GM12891 (cell line): ENCODE results near the gene MSLN.

Experiments
- DNase-seq: peaks from one replicate; pipeline ENCODE4 v3.0.0; 2011; ENCODE audit warnings: low spot score; ENCODE audit not compliant: insufficient read length
- FAIRE-seq: peaks from 2 replicates; lab custom pipeline; 2011; peaks lifted over from hg19 to GRCh38; lab: Jason Lieb, UNC
- PAX5 ChIP-seq: IDR thresholded peaks from 2 replicates; pipeline ENCODE4 v1.6.1; 2011; ENCODE audit warnings: low read length, moderate library complexity, mild to moderate bottlenecking; ENCODE audit not compliant: insufficient read depth, severe bottlenecking
- POLR2A ChIP-seq: IDR thresholded peaks from 2 replicates; pipeline ENCODE4 v1.6.1; 2011; ENCODE audit warnings: low read depth, low read length, control low read depth
- POLR2AphosphoS5 ChIP-seq: IDR thresholded peaks from 2 replicates; pipeline ENCODE4 v1.6.1; 2011; ENCODE audit warnings: low read depth, low read length, control low read depth
- POU2F2 ChIP-seq: IDR thresholded peaks from 2 replicates; pipeline ENCODE4 v1.6.1; 2011; ENCODE audit warnings: low read depth, mild to moderate bottlenecking, control low read depth, low read length, moderate library complexity
- SPI1 ChIP-seq: IDR thresholded peaks from 2 replicates; pipeline ENCODE4 v1.6.1; 2011; ENCODE audit warnings: low read depth, low read length, control low read depth
- TAF1 ChIP-seq: IDR thresholded peaks from 2 replicates; pipeline ENCODE4 v1.6.1; 2011; ENCODE audit warnings: low read depth, low read length, control low read depth

Gene MSLN

DNA sequence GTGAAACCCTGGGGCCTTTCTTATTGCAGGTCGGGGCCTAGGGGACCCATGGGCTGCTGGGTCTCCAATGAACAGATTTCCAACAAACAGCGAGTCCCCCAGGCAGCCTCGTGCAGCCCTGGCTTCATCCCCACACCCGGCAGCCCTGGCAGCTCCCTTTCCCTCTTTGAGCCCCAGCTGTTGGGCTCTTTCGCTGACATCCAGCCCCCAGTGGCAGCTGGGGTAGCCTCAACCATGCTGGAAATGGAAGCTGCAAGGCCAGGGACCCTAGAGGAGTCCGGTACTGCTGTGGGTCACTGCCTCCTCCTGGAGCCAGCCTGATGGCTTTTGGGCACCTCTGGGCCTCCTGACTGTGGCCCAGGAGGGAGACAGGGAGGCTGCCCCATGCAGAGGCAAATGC is 21.7 kb downstream of the MSLN start:
- FAIRE-seq: no peak
- no peak for TF ChIP-seq POU2F2
- no peak; the same call in 1 of the 2 replicates for TF ChIP-seq POLR2A
- TF ChIP-seq TAF1: no peak
- no peak for TF ChIP-seq PAX5
- no peak for TF ChIP-seq POLR2AphosphoS5
- TF ChIP-seq SPI1: no peak

DNA sequence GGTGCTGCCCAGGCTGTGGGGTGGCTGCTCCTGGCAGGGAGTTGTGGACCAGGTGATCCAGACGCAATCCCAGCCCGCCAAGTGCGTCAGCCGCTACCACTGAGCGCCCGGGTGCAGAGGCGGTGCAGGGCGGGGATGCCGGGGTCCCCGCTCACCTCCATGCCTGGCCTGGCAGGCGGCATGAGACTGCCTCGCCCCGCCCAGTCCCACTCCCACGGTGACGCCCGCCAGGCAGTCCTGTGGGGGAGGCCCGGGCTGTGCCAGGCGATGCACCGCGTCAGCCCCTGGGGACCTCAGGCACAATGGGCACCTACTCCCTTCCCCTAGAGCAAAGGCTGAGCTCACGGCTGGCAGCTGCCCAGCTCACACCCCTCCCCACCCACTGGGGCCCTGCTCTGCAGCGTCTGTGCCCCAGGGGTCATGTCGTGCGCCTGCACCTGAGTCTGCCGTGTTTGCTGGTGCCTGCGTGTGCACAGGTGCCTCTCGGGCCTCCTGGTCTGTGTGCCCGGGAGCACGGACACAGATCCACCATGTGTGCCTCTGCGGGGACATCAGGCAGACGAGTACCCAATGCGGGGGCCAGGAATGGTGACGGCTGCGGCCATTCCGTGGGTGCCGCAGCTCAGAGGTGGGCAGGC is 22.4 kb downstream of the MSLN start:
- DNase-seq: no peak
- no peak for TF ChIP-seq TAF1
- TF ChIP-seq POLR2AphosphoS5: no peak
- TF ChIP-seq POLR2A: no peak
- no peak for TF ChIP-seq POU2F2
- no peak for TF ChIP-seq SPI1
- TF ChIP-seq PAX5: no peak
- FAIRE-seq: no peak

More for the DNA sequence above, 21.7 kb downstream of the MSLN start:
- DNase-seq: no peak

DNA sequence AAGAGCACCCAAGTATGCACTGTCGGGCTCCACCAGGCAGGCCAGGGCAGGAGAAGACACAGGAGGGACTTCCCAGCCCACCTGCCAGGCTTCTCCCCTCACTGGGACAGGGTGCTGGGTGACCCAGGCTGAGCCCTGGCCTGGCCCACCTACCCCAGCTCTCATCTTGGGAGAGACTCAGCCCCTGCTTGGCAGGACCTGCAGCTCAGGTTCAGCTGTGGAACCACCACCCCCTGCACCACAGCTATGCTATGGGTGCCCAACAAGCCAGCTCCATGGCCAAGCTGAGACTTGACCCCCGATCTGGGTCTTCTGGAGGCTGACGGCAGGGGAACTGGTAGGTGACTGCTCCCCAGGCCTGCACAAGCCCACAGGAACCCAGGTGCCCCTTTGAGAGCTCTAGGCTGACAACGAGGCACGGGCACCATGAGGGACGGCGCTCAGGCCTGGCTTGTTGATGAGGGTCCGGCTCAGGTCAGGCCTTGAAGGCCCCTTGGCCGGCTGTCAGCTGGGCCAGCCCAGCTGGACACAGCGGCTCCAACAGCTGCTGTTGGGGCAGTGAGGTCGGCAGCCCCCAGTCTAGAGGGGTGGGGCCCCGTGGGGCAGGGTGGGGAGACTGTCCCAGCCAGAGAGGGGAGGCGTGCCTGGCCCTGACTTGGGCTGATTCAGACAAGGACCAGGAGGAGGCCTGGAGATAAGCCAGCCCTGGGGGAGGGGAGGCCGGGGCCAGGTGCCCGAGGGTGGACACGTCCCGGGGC is 23.0 kb downstream of the MSLN start:
- TF ChIP-seq POU2F2: no peak
- TF ChIP-seq TAF1: no peak
- no peak for TF ChIP-seq POLR2A
- no peak for TF ChIP-seq POLR2AphosphoS5
- TF ChIP-seq PAX5: no peak
- no peak for TF ChIP-seq SPI1
- DNase-seq: no peak
- FAIRE-seq: no peak

DNA sequence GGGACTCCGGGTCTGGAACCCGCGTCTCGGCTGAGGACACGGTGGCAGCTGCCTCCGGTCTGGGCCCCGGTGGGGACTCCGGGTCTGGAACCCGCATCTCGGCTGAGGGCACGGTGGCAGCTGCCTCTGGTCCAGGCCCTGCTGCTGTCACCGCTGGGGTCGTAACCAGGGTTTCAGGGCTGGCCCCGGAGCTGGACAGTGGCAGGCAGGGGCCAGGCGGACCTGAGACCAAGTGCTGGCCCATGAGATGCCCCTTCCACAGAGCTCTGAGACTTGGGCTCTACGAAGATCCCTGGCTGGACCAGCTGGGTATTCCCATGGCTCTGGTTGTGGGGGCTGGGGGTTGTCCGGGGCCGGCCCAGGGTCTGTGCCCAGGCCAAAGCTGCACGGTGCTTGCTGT is 23.9 kb downstream of the MSLN start:
- no peak for FAIRE-seq
- DNase-seq: no peak
- TF ChIP-seq POU2F2: no peak

DNA sequence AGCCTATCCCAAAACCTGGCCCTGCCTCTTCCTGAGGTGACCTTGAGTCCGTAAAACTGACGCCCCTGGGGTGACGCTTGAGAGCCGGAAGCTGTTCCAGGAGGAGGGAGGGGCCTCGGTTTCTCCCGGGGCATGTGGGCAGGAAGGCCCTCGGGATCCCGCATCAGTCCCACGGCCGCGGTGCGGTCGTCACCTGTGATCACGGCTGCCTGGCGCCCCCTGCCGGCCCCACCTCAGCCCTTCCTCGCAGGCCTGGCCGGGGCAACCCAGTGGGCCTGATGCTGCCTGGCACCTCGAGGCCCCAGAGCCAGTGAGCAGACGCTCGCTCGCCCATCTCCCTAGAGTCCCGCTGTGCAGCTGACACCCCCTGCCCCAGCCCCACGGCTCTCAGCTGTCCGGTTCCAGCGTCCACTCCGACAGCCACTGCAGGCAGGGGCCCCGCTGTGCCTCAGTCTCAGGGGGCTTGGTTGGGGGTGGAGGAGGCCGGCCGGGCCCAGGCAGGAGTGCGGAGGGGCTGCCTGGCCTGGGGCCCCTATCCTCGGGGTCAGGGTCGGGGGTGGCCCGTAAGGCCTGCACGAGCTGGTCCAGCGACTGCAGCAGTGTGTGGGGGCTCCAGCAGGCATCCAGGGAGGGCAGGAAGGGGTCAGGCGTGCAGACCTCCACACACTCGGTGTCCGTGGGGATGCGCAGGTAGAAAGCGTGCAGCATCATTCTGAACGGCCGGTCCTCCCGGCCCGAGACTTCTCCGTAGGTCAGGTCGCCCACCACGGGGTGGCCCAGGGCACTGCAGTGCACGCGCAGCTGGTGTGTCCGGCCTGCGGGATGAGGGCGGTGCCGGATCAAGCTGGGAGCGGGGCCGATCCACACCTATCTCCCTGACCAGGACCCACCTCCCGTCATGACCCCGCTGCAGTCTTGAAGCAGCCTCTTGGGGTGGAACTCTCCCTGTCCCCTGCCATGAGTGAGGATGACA is 25.3 kb downstream of the MSLN start:
- DNase-seq: peak; percentile 81
- TF ChIP-seq SPI1: no peak
- no peak for TF ChIP-seq POLR2AphosphoS5
- TF ChIP-seq POU2F2: no peak
- no peak for TF ChIP-seq PAX5
- no peak for TF ChIP-seq POLR2A
- no peak for TF ChIP-seq TAF1
- peak; percentile 88 for FAIRE-seq

DNA sequence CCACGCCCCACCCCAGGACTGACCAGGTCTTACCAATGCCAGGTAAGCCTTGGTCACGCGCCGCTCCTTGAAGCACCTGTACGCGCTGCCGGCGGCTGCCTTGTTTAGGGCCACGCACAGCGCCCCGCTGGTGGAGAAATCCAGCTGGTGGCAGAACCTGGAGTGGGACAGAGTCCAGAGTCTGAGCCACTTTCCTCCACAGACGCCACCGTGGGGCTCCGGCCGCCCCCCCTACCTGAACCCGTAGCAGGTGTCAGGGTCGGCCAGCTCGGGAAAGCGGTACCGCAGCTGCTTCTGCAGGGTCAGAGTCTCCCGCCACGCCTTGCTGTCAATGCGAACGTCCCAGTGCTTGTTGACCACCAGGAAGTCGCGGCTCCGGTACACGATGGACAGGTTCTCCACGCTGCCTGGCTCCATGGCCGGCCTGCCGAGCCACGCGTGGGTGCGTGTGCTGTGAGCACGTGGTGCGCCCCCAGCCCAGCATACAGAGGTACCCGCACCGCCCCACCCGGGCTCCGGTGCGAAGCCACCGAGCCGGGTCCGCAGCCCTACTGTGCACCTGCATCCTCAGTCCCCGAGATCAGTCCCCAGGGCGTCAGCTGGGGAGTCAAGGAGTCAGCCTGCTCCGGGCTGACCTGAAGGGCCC is 26.9 kb downstream of the MSLN start:
- DNase-seq: no peak
- FAIRE-seq: peak; percentile 84

DNA sequence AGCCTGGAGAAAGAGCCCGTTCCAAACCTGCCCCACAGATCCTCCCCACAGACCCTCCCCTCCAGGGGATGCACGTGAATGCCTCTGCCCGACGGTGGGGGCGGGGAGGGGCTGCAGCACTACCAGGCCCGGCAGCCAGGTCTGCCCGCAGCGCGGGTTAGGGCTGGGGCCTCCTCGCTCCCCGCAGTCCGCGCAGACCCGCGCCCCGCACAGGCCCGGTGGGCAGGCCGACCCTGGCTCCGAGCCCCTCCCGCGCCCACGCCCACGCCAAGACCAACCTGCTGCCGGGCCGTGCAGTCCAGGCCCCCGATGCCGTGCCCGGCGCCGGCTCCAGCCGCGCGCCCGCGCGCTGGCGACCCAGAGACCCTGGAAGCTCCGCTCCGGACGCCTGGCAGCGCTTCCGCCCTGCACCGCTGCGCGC is 27.5 kb downstream of the MSLN start, which contains the start of gene RPUSD1:
Gene RPUSD1, minus strand, starts transcription at position 404 of the 421 bp plus-strand sequence. CDS start 644 bp downstream, outside the sequence.
- DNase-seq: no peak

More for the DNA sequence above, 26.9 kb downstream of the MSLN start:
- TF ChIP-seq POLR2AphosphoS5 (no peak), POLR2A (no peak), POU2F2 (no peak), PAX5 (no peak), SPI1 (no peak), TAF1 (no peak)

DNA sequence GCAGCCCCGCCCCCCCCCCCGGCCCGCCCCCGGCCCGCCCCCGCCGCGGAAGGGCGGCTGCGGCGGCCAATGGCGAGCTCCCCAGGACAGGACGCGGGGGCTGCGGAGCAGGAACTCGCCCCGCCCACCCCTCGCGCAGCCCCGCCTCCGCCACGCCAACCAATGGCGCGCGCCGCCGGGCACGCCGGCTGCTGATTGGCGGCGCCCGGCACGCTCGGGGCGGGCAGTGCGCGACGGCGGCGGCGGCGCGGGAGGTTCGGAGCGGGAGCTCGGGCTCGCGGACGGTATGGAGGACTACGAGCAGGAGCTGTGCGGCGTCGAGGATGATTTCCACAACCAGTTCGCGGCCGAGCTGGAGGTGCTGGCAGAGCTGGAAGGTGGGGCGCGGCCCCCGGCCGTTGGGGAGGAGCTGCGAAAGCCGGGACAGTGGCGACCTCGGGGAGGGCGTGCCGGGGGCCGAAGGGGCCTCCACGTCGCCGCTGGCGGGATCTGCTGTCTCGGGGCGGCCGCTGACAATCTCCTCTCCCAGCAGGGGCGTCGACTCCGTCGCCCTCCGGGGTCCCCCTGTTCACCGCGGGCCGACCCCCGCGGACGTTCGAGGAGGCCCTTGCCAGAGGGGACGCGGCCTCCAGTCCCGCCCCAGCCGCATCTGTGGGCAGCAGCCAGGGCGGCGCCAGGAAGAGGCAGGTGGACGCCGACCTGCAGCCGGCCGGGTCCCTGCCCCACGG is 28.0 kb downstream of the MSLN start, which contains the start of gene CHTF18:
Gene CHTF18, plus strand, starts transcription at position 222 of the 728 bp plus-strand sequence. Its CDS starts 65 bp downstream, at position 287.
- FAIRE-seq (peak; percentile 97), DNase-seq (peak; percentile 100)
- no peak for TF ChIP-seq SPI1
- TF ChIP-seq PAX5: no peak
- no peak for TF ChIP-seq TAF1
- no peak for TF ChIP-seq POLR2AphosphoS5
- no peak for TF ChIP-seq POLR2A
- no peak for TF ChIP-seq POU2F2

More for the DNA sequence above, 27.5 kb downstream of the MSLN start, which contains the start of gene RPUSD1:
- no peak for FAIRE-seq
- no peak for TF ChIP-seq TAF1
- TF ChIP-seq PAX5: no peak
- no peak for TF ChIP-seq POU2F2
- TF ChIP-seq POLR2AphosphoS5: peak; percentile 44; the same call in 1 of the 2 replicates
- TF ChIP-seq SPI1: no peak
- 0 out of 2 replicates have a peak, but pooled peaks have one; percentile 42 for TF ChIP-seq POLR2A

DNA sequence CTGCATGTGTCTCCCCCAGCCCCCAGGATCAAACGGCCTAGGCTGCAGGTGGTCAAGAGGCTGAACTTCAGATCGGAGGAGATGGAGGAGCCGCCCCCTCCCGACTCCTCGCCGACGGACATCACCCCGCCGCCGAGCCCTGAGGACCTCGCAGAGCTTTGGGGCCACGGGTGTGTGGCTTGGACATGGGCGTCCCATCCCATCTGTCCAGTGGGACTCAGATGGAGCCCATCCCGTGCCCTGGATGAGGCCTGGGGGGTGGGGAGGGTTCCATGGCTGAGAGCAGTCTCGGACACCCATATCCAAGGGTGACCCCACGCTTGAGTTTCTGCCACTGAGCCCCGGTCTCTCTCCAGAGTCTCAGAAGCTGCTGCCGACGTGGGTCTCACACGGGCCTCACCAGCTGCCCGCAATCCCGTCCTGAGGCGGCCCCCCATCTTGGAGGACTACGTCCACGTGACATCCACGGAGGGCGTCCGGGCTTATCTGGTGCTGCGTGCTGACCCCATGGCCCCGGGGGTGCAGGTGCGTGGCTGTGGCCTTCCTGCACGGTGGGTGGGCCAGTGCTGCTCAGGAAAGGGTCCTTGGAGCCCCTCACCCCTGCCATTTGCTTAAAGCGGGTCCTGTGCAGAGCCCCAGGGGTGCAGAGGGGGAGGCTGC is 28.8 kb downstream of the MSLN start:
- no peak for FAIRE-seq
- TF ChIP-seq TAF1 (no peak), POLR2AphosphoS5 (no peak), POLR2A (no peak), SPI1 (no peak), POU2F2 (no peak), PAX5 (no peak)

More for the DNA sequence above, 28.8 kb downstream of the MSLN start:
- no peak for DNase-seq
